Stimulated activated CD4-positive, alpha-beta T cell treated with anti-CD3 and anti-CD28 coated beads, Interleukin-1b, Interleukin-23, amount 100 ng/mL, for 48 hours (primary cell): ENCODE data around the gene ELOB.

Experiments used
- DNase-seq: peaks from one replicate; pipeline ENCODE4 v3.0.0-alpha.2; 2020

Gene ELOB

GRCh38 chr16:2765462-2766404, 11.3 kb downstream of the ELOB start:
- no peak for DNase-seq

DNA sequence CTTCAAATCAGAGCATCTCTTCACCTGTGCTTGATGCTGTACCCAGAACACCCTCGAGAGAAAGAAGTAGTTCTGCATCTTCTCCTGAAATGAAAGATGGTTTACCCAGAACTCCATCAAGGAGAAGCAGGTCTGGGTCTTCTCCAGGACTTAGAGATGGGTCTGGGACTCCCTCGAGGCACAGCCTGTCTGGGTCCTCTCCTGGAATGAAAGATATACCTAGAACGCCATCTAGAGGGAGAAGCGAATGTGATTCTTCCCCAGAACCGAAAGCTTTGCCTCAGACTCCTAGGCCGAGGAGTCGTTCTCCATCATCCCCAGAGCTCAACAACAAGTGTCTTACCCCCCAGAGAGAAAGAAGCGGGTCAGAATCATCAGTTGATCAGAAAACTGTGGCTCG, 12.4 kb downstream of the ELOB start:
- DNase-seq, result no peak

DNA sequence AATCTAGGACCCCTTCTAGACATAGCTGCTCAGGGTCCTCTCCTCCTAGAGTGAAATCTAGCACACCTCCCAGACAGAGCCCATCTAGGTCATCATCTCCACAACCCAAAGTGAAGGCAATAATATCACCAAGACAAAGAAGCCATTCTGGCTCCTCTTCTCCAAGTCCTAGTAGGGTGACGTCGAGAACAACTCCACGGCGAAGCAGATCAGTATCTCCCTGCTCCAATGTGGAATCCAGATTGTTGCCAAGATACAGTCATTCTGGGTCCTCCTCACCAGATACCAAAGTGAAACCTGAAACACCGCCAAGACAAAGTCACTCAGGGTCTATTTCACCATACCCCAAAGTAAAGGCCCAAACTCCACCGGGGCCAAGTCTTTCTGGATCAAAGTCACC, 13.9 kb downstream of the ELOB start:
- no peak for DNase-seq

DNA sequence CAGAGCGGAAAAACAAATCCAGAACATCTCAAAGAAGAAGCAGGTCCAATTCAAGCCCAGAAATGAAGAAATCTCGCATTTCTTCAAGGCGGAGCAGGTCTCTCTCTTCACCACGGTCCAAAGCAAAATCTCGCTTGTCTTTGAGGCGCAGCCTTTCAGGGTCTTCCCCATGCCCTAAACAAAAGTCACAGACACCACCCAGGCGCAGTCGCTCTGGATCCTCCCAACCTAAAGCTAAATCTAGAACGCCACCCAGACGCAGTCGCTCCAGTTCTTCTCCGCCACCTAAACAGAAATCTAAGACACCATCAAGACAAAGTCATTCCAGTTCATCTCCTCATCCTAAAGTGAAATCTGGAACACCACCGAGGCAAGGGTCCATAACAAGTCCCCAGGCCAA, 14.4 kb downstream of the ELOB start:
- no peak for DNase-seq

GRCh38 chr16:2761886-2762583, 15.0 kb downstream of the ELOB start:
- DNase-seq, result no peak

DNA sequence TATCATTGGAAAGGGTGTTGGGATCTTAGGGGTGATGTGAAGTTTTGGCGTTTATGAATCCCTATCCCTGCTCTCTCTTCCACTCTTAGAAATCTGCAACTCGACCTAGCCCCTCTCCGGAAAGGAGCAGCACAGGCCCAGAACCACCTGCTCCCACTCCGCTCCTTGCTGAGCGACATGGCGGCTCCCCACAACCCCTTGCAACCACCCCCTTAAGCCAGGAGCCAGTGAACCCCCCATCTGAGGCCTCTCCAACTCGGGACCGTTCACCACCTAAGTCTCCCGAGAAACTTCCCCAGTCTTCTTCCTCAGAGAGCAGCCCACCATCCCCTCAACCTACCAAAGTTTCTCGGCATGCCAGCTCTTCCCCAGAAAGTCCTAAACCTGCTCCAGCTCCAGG, 15.6 kb downstream of the ELOB start:
- DNase-seq, result no peak

GRCh38 chr16:2757344-2757743, 19.7 kb downstream of the ELOB start:
- no peak for DNase-seq

DNA sequence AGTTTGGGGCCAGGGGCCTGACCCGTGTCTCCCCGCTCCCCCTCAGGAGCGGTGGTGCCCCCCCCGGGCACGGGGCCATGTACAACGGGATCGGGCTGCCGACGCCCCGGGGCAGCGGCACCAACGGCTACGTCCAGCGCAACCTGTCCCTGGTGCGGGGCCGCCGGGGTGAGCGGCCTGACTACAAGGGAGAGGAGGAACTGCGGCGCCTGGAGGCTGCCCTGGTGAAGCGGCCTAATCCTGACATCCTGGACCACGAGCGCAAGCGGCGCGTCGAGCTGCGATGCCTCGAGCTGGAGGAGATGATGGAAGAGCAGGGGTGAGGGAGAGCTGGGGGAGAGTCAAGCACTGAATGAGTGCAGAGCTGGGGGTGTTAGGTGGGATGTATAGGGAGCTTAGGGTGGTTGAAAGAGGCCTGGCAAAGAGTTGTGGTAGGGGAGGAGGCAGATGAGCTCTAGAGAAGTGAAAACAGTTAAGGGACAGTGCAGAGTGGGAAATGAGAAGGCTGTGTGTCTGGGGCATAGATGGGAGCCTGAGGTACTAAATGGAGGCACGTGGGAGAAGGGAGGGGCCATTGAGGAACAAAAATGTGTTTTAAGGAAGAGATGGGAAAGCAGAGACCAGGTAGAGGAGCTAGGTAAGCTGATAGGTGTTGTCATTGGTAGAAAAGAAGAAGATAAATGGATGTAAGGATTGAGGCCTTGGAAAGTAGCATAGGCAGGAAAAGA, 20.6 kb downstream of the ELOB start:
- no peak for DNase-seq

GRCh38 chr16:2755158-2755557, 21.9 kb downstream of the ELOB start:
- DNase-seq, result no peak

DNA sequence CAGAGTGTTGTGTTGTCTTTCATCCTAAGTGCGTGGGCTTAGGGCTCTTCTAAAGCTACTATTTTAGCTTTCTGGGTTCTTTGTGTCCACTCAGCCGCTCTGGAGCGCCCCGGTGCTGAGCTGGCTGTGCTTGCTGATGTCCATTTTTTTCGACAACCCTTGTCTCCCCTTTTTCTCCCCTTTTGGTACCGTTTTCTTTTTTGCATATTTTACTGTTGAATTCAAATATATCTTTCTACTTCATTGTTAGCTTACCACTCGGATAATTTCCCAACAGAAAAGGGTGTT, 23.4 kb downstream of the ELOB start:
- no peak for DNase-seq

GRCh38 chr16:2752850-2753732, 24.0 kb downstream of the ELOB start:
- DNase-seq, result peak; percentile 74

DNA sequence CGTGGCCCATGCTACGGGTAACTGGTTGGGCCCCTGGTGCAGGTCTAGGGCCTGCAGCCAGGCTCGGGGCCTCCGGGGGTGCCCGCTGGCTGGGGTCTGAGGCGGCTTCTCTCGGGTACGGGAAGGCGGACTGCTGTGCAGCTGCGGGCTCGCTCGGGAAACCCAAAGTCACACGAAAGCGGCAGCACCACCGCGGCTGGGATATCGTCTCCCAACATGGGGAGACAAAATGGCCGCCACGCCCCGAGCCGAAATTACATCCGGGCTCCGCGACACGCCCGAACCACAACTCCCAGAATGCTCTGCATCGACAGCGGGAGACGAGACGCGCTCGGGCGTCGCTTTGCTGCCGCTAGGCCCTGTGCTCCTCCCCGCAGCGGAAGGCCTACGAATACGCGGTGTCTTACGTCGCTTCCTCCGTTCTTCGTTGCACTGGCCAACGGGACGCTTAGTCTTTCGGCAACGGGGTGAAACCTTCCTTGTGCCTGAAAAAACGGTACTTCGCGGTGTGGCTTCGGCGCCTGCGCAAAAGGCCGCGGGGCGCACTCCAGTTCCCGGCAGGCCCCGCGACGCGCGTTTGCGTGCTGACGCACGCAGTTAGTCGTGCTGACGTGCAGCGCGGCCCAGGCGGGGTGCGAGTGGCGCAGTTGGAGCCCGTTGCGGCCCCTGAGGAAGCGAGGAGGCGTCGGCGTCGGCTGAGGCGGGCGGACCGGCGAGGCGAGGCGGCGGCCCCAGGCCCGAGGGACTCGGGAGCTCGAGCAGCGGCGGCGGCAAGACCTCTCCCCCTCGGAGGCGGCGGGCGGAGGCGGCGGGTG, 24.8 kb downstream of the ELOB start, which contains the start of gene SRRM2:
Gene SRRM2, plus strand, starts transcription at position 604 of the 815 bp plus-strand sequence. CDS start 3,727 bp downstream, outside the sequence.
- peak; percentile 95 for DNase-seq

DNA sequence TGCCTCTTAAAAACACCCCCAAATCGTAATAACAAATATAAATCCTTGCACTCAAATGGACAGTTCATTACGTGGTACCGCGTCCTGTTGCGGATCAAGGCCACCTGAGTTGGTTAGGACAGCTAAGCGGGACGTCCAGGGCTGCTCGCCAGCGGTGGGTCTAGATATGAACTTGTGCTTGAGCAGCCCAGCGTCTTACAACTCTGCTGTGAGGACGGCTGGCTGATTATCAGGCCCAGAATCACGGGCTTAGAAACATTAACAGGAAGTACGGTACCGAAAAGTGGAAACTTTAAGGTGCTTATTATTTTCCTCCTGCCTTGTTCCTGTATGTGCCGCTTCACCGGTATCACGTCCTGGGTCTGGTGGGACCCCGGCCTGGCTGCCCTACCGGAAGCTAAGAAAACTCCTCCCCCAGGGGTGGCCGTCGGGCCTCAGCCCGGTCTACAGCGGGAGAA, 25.5 kb downstream of the ELOB start:
- no peak for DNase-seq

GRCh38 chr16:2749936-2750335, 27.1 kb downstream of the ELOB start:
- no peak for DNase-seq

GRCh38 chr16:2749476-2749875, 27.6 kb downstream of the ELOB start:
- DNase-seq, result no peak

GRCh38 chr16:2748757-2749455, 28.2 kb downstream of the ELOB start:
- DNase-seq, result no peak

- DNase-seq, result no peak
These were observed 31.1 kb downstream of the ELOB start for GRCh38 chr16:2745961-2746360.

DNA sequence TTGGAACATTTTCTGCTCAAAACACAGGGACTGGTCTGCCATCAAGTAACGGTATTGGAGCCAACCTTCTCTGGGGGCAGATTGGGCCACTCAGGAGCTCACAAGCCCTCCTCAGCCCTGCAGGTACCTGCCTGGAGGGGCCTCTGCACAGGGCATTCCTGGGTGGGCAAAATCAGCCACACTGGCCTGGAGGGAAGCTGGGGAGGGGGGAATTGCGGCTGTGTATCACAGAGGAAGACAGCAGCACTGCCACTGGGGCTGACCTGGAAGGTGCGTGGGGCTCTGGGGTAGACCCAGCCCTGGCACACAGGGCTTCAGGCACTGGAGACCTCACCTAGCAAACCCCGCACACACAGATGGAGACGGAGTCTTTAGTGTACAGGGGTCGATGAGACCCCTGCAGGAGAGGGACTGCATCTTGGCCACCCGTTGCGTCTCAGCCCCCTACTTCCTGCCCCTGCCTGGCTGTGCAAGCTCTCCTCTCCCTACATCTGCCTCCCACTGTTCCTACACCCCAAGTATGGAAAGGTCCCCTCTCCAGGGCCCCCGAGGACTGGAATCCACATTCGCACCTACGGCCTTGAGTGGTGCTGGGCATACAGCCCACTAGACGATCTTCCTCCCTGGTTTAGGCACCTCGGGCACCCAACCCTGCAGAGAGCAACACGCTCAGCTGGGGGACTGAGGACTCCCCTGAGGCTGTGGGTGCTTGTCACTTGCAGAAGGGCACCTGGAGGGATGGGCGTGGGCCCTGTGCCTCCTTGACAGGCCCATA, 31.8 kb downstream of the ELOB start:
- DNase-seq, result no peak

DNA sequence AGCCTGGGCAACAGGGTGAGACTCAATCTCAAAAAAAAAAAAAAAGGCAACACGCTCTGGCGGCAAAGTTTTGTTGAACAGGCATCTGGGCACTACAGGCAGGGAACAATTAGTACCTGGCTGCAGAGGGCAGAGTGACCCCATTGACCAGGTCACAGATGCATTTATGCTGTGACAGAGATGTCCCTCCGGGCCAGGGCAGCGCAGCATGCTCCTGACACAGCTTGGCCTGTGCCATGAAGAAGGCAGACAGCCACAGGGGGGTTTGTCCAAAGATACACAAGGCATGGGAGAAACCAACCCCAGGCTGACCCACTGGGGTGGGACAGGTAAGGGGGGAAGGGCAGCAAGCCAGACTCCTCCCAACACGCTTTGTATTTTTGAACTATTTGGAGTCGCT, 32.4 kb downstream of the ELOB start:
- no peak for DNase-seq
